Heart right ventricle (tissue), 16 donors: Measurements from ENCODE around the gene TMEM242. TPM values are rescaled to one million over a fixed set of nuclear protein-coding genes. Genes with fewer than 3 reads are reported as not detected.

ENCODE experiments used
- ATAC-seq, 8 donors: fragments of 200-7000 bp; cut with Tn5 transposase; one replicate each; pipeline ENCODE4 v1.9.1; 2020; ENCODE audit warnings: mild to moderate bottlenecking in 8 of 8, moderate library complexity in 8 of 8, moderate number of reproducible peaks in 1 of 8
- DNase-seq, 2 donors: peaks; one replicate each; pipeline ENCODE4 v3.0.0-alpha.2; 2020
- H3K27ac ChIP-seq, 10 donors: fragments of 200-600 bp; sonication (generic) in 2 of 10; one replicate each; pipeline versions ENCODE4 v1.5.0 to v1.8.0; 2020 to 2022; ENCODE audit warnings: mild to moderate bottlenecking in 3 of 10
- H3K27me3 ChIP-seq, 7 donors: fragments of 200-600 bp; one replicate each; pipeline ENCODE4 v1.8.0; 2021 to 2022; ENCODE audit warnings: mild to moderate bottlenecking in 2 of 7
- H3K36me3 ChIP-seq, 9 donors: fragments of 200-600 bp; sonication (generic) in 1 of 9; one replicate each; pipeline versions ENCODE4 v1.5.0 to v1.8.0; 2020 to 2022; ENCODE audit warnings: mild to moderate bottlenecking in 2 of 9
- H3K4me1 ChIP-seq, 9 donors: fragments of 200-600 bp; sonication (generic) in 1 of 9; one replicate each; pipeline versions ENCODE4 v1.5.0 to v1.8.0; 2020 to 2022; ENCODE audit warnings: mild to moderate bottlenecking in 4 of 9
- H3K4me3 ChIP-seq, 10 donors: fragments of 200-600 bp; sonication (generic) in 2 of 10; one replicate each; pipeline versions ENCODE4 v1.5.0 to v1.8.0; 2020 to 2022; ENCODE audit warnings: mild to moderate bottlenecking in 7 of 10, moderate library complexity in 2 of 10
- H3K9me3 ChIP-seq, 11 donors: fragments of 200-600 bp in 10 of 11; sonication (generic) in 2 of 11; one replicate each; pipeline versions ENCODE4 v1.5.0 to v1.8.0; 2013 to 2022; ENCODE audit warnings: mild to moderate bottlenecking in 2 of 11, control low read depth in 1 of 11, moderate library complexity in 1 of 11
- CTCF ChIP-seq, 9 donors: fragments of 200-600 bp; sonication (generic) in 2 of 9; IDR thresholded peaks; one replicate each; pipeline versions ENCODE4 v1.5.0 to v1.8.0; 2021 to 2022; ENCODE audit warnings: antibody characterized with exemption in 9 of 9, mild to moderate bottlenecking in 5 of 9, moderate library complexity in 1 of 9
- WGBS, 2 donors: extraction: QIAGEN DNeasy Blood & Tissue Kit; methylation state at CpG; one replicate each; pipeline ENCODE4 v1.1.7; 2013; ENCODE audit warnings: inconsistent platforms in 1 of 2; 5-methylcytosine and 5-hydroxymethylcytosine counted together
- intact Hi-C, 10 donors: fragments of 100-400 bp; cut with DNase I; formaldehyde crosslinking; loops; one replicate each; pipeline versions ENCODE4 v1.11.1 to v1.14.2; 2022
- polyA plus RNA-seq, 2 donors: library from polyadenylated mRNA; stranded (reverse); fragments of 200-250 nt; gene quantifications; one replicate each; pipeline ENCODE4 v1.2.3, GENCODE V29; 2013
- total RNA-seq, 10 donors: library from RNA; stranded (reverse); fragmentation: NEBNext Ultra II Directional in 3 of 10; extraction: Animal tissue kit (Norgen Biotek cat#: 25700) in 3 of 10; gene quantifications; one replicate each; pipeline versions ENCODE4 v1.2.1 to v1.2.4, GENCODE V29; 2021 to 2023
- donor health status: Arrhythmogenic right ventricular cardiomyopathy.
- donor health status: ischemic (EF 13 %, LVEDD 7.1; RV severe dilation, severe dysfunction).
- donor health status: healthy with polysubstance abuse.
- donor health status: DM: no; HTN: yes; CAD: no.
- donor health status: DM: no; HTN: no; CAD: no.
- donor health status: ischemic (EF 25% LVEDD 6.9; RV normal size, moderate dysfunction).
- donor health status: ischemic (EF 25% LVEDD 5.7; RV mildly dilated, moderate dysfunction).
- donor health status: healthy.
- donor health status: DM: yes; HTN: yes; CAD: no.
- donor health status: Ischemic cardiomyopathy.
- donor health status: ischemic (EF 35%, LVEDD 5.7; RV mildly dilated, moderate dysfunction).
- donor health status: nonischemic (EF 11% LVEDD 7.7; RV severe dilation, severe dysfunction).
- donor health status: DM: yes; HTN: yes; CAD: no.
- donor health status: PGD.
- donor health status: ischemic (EF 29% LVEDD 5.4; RV normal size, mild dysfunction).
- donor health status: nonischemic (EF 23%, LVEDD 6.1; RV moderate dilation, normal function).

Gene TMEM242
- total and polyA plus RNA-seq, 12 donors: 8.9 to 18.7 (median 16.2) TPM

DNA sequence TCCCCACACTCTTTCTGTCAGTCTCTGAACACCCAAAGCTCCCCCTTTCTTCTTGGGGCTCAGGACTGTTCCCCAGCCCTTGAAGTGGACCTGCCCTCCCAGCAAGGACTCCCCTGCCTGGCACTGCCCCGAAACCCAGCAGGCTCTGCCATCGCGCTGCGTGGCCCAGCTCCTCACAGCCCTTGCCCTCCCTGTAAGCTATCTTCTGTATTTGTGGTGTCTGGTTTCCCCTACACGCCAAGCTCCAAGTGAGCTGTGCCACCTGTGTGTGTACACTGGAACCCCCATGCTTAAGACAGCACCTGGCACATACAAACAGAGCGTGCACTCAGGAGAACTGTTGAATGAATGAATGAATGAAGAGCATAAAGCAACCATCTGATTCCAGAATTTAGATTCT, 57.7 kb downstream of the TMEM242 start:
- 91 to 99% methylated on average over 6 of the region's 6 CpGs for WGBS, 2 donors
- DNase-seq (no peak), ATAC-seq (no peak)
- Histone ChIP-seq H3K4me3 (no peak overlapping the region), H3K27me3 (no peaks in the 10 kb centered on the region), H3K27ac (no peak overlapping the region), H3K9me3 (no peaks in the 10 kb centered on the region), H3K36me3 (no peaks in the 10 kb centered on the region), H3K4me1 (peaks cover 8 to 48% (median 37%) of the 10 kb centered on the region in 9 donors)
- TF ChIP-seq CTCF (IDR thresholded peaks at IDR 0.05): no peak
- intact Hi-C loops: no loop called here

DNA sequence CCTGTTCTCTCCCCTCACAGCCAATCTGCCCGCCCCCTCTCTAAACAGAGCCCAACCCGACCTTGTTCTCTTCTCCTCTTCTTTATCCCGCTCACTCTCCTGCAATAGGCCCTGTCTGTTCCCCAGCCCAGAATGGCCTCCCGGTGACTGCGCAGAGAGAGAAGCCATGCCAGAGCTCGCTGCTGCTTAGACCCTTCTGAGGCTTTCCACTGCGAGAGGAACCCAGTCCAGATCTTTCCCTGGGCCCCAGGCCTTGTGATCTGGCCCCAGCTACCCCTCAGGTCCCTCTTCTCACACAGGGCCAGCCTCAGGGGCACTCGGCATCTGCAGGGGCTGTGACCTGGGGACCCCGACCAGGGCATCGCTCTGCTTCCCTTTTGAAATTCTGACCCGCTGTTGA, 58.1 kb downstream of the TMEM242 start:
- TF ChIP-seq CTCF (IDR thresholded peaks at IDR 0.05): no peak
- peaks cover 8 to 48% (median 37%) of the 10 kb centered on the region in 9 donors for H3K4me1 ChIP-seq
- DNase-seq (no peak), ATAC-seq (no peak)
- no peak overlapping the region for H3K27ac ChIP-seq
- 93 to 99% methylated on average over 11 of the region's 11 CpGs for WGBS, 2 donors
- no peaks in the 10 kb centered on the region for H3K9me3 ChIP-seq
- intact Hi-C loops: no loop called here
- no peak overlapping the region for H3K4me3 ChIP-seq
- H3K36me3 ChIP-seq: no peaks in the 10 kb centered on the region
- no peaks in the 10 kb centered on the region for H3K27me3 ChIP-seq

- no peaks in the 10 kb centered on the region for H3K27me3 ChIP-seq
- ATAC-seq (no peak), DNase-seq (no peak)
- H3K4me1 ChIP-seq: peaks cover 8 to 46% (median 34%) of the 10 kb centered on the region in 9 donors
- no peaks in the 10 kb centered on the region for H3K9me3 ChIP-seq
- TF ChIP-seq CTCF (IDR thresholded peaks at IDR 0.05): no peak
- intact Hi-C loops: no loop called here
- H3K36me3 ChIP-seq: no peaks in the 10 kb centered on the region
- no peak overlapping the region for H3K4me3 ChIP-seq
- no peak overlapping the region for H3K27ac ChIP-seq
- 86 to 90% methylated on average over 13 of the region's 13 CpGs for WGBS, 2 donors
Observed at GRCh38 chr6:157264701-157265100, 58.6 kb downstream of the TMEM242 start.

GRCh38 chr6:157263881-157264397, 59.4 kb downstream of the TMEM242 start:
- H3K4me3 ChIP-seq: no peak overlapping the region
- ATAC-seq (no peak), DNase-seq (no peak)
- intact Hi-C loops: no loop called here
- no peaks in the 10 kb centered on the region for H3K9me3 ChIP-seq
- no peaks in the 10 kb centered on the region for H3K36me3 ChIP-seq
- no peaks in the 10 kb centered on the region for H3K27me3 ChIP-seq
- no peak for TF ChIP-seq CTCF (IDR thresholded peaks at IDR 0.05)
- H3K4me1 ChIP-seq: peaks cover 8 to 38% (median 27%) of the 10 kb centered on the region in 9 donors
- no peak overlapping the region for H3K27ac ChIP-seq
- WGBS, 2 donors: 86 to 93% methylated on average over 3 of the region's 3 CpGs
